GM12891 (cell line): ENCODE results near the gene PSG5.
"Not testable (repeated sequence)": the region's sequence is repeated elsewhere in the genome, so short reads cannot be mapped to it uniquely, and the experiment has no call there.

Source experiments
- DNase-seq: peaks from one replicate; pipeline ENCODE4 v3.0.0; 2011; ENCODE audit warnings: low spot score; ENCODE audit not compliant: insufficient read length
- FAIRE-seq: peaks from 2 replicates; lab custom pipeline; 2011; peaks lifted over from hg19 to GRCh38; lab: Jason Lieb, UNC
- PAX5 ChIP-seq: IDR thresholded peaks from 2 replicates; pipeline ENCODE4 v1.6.1; 2011; ENCODE audit warnings: low read length, moderate library complexity, mild to moderate bottlenecking; ENCODE audit not compliant: insufficient read depth, severe bottlenecking
- POLR2A ChIP-seq: IDR thresholded peaks from 2 replicates; pipeline ENCODE4 v1.6.1; 2011; ENCODE audit warnings: low read depth, low read length, control low read depth
- POLR2AphosphoS5 ChIP-seq: IDR thresholded peaks from 2 replicates; pipeline ENCODE4 v1.6.1; 2011; ENCODE audit warnings: low read depth, low read length, control low read depth
- POU2F2 ChIP-seq: IDR thresholded peaks from 2 replicates; pipeline ENCODE4 v1.6.1; 2011; ENCODE audit warnings: low read depth, mild to moderate bottlenecking, control low read depth, low read length, moderate library complexity
- SPI1 ChIP-seq: IDR thresholded peaks from 2 replicates; pipeline ENCODE4 v1.6.1; 2011; ENCODE audit warnings: low read depth, low read length, control low read depth
- TAF1 ChIP-seq: IDR thresholded peaks from 2 replicates; pipeline ENCODE4 v1.6.1; 2011; ENCODE audit warnings: low read depth, low read length, control low read depth

PSG5 gene

DNA sequence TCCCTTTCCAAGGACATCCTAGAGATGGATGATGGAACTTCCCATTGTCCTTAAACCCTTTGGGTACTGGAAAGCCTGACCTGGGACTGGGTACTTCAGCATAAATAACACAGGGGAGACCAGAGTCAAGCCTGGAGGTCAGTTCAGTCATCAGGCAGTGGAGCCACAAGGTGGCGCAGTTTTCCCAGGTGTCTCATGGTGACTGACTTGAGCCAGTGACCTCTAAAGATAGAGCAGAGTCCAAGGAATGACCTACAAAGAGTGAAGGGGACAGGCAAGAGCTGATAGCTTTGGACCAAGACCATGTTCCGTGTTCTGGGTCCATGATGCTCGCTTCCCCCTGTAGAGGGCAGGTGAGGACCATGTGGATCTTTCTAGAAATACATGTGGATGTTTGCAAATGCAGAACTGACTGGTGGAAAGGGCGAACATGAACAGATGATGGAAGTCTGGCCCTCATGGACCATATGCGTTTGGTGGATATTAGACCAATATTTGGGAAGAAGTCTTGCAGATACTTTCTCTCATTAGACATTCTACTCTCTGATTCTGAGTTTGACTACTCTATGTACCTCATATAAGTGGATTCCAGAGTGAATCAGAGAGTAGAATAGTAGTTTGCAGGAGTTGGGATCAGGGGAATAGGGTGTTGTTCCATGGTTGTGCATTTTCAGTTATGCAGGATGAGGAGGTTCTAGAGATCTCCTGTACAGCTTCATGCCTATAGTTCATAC, 12.5 kb upstream of the PSG5 start:
- DNase-seq, FAIRE-seq: not testable (repeated sequence)

DNA sequence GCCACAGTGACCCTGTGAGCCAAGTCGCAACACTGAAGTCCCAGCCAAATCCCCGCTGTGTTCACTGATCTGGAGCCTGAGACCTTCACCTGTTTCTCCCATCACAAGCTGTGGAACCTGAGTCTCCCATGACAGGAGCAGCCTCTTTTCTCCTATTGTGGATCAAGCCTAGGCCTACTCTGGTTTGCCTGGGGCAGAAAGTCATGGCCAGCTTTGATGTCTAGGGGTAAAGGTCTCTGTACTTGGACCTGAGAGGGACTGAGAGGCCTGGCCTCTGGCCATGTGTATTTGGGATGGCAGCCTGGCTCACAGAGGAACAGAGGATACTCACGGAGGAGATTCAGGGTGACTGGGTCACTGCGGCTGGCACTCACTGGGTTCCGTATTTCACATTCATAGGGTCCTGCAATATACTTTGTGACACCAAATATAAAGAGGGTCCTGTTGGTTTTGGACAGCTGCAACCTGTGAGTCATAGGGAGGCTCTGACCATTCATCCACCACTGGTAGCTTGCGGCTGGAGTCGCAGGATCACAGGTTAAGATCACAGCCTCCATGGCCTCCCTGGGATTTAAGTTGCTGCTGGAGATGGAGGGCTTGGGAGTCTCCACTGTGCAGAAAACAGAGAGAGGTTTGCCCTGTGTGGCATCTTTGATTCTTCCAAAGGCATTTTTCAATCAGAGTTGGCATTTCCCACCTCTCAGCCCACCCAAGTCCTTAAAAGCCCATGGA, 11.5 kb upstream of the PSG5 start:
- FAIRE-seq, DNase-seq: not testable (repeated sequence)

DNA sequence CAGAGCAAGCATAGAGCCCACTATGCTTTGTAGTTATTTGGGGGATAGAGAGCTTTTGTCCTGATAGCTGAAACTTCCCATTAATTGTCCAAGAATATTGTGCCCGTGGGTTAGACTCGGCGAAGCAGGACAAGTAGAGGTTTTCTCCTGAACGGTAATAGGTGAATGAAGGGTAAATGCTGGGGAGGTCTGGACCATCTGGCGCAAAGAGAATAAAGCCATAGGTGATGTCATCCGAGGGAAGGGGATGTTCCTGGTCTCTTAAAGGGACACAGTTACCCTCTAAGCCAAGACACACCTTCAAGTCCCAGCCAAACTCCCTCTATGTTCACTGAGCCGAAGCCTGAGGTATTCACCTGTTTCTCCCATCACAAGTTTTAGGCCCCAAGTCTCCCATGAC, 8.1 kb upstream of the PSG5 start:
- FAIRE-seq, DNase-seq: not testable (repeated sequence)

DNA sequence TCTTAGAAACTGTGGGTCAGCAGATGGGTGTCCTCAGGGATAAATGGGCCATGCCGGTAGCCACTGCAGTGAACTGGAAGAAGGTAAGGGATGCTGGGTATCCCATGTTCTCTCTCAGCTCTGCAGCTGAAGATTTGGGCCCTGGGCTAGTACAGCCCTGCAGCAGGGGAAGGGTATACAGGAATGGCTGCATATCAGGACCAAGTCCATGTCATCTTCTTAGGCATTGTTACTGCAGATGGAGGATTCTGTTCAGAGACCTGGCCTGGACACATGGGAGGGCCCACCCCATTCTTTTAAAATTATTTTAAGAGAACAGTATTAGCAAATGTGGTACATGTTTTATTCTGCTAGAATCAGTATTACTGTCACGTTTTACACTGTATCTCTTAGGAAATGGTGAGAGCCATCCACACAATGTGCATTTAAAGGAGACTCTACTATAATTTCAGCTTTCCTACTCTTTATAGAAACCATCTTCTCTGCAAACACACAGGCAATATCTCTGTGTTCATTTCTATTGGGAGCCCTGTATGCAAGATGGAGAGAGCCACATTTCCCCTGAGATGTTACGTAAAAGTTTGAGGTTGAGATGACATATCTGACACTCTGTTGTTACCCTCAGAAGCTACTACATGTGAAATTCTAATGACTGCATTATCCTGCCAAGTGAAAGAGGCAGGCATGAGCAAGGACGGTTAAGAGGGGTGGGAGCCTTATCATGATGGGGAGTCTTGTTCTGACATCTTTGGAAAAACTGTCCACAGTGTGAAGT, 6.2 kb upstream of the PSG5 start:
- not testable (repeated sequence) for FAIRE-seq

DNA sequence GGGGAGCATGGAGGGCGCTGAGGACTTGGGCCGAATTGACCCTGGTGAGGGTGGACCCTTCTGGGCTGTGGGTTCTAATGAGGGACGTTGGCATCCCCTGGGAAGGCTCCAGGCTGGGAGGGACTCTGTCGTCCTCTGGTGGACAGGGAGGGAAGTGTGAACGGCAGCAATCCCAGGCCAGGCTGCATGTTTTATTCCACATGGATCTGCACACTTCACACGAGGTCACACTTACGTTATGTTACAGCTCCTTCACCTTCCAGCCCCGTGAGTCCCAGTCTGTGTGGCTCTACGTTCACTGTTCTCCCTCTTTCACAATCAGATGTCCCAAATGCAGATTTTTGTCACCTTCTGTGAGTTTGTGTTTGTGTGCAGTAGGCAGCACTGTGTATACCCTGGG, 1.8 kb upstream of the PSG5 start:
- DNase-seq, FAIRE-seq: not testable (repeated sequence)

More for the DNA sequence above, 6.2 kb upstream of the PSG5 start:
- DNase-seq = not testable (repeated sequence)

DNA sequence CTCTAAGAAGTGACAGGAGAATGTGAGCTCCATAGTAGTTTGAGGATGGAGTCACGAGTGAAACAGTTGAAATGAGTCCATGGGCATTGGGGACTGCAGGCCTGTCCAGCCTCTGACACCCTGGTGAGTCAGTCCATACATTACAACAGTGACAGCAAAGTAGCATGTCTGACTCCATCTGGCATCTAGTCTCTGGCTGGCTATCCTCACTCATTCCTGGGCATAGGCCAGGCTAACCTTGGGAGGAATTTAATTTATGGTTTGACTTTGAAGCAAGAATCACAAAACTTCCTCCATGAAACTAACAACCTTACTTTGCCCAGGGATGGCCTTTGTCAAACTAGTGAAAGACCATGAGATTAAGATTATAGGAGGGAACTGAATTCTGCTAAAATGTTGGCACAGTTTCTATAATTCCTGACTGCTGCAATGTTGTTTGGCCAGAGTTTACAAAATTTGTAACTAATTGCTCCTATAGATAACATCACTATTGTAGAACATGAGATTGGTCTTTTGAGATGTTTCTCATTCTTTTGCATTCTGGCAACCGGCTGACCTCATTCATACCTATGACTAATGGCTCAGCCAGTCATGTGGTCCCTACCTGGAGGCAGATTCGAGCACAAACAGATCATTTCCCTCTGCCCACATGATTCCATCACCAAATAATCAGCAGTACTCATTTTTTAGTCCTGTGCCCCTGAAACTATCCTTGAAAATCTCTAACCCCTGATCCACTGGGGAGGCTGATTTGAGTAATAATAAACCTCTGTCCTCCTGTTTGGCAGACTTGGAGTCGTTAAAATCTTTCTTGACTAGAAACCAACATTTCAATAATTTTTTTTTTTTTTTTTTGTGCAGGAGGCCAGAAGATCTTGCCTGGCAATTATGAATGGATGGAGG, 4.2 kb downstream of the PSG5 start:
- FAIRE-seq, DNase-seq: not testable (repeated sequence)

DNA sequence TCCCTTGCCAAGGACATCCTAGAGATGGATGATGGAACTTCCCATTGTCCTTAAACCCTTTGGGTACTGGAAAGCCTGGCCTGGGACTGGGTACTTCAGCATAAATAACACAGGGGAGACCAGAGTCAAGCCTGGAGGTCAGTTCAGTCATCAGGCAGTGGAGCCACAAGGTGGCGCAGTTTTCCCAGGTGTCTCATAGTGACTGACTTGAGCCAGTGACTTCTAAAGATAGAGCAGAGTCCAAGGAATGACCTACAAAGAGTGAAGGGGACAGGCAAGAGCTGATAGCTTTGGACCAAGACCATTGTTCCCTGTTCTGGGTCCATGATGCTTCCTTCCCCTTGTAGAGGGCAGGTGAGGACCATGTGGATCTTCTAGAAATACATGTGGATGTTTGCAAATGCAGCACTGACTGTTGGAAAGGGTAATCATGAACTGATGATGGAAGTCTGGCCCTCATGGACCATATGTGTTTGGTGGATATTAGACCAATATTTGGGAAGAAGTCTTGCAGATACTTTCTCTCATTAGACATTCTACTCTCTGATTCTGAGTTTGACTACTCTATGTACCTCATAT, 6.7 kb downstream of the PSG5 start:
- DNase-seq, FAIRE-seq: not testable (repeated sequence)

DNA sequence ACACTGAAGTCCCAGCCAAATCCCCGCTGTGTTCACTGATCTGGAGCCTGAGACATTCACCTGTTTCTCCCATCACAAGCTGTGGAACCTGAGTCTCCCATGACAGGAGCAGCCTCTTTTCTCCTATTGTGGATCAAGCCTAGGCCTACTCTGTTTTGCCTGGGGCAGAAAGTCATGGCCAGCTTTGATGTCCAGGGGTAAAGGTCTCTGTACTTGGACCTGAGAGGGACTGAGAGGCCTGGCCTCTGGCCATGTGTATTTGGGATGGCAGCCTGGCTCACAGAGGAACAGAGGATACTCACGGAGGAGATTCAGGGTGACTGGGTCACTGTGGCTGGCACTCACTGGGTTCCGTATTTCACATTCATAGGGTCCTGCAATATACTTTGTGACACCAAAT, 7.8 kb downstream of the PSG5 start:
- not testable (repeated sequence) for FAIRE-seq, DNase-seq

DNA sequence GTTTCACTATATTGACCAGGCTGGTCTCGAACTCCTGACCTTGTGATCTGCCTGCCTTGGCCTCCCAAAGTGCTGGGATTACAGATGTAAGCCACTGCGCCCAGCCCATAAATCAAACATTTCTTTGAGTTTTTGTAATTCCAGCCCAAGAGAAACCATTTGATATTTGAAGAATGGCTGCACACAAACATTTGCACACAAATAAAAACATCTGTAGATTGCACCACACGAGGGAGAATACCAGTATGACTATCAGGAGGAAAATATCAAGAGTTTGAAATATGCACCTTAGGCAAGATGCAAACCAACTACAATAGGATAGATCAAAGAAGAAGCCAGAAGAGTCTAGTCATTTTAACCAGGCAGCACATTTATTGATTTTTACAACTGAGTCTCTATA, 20.4 kb downstream of the PSG5 start:
- not testable (repeated sequence) for FAIRE-seq

DNA sequence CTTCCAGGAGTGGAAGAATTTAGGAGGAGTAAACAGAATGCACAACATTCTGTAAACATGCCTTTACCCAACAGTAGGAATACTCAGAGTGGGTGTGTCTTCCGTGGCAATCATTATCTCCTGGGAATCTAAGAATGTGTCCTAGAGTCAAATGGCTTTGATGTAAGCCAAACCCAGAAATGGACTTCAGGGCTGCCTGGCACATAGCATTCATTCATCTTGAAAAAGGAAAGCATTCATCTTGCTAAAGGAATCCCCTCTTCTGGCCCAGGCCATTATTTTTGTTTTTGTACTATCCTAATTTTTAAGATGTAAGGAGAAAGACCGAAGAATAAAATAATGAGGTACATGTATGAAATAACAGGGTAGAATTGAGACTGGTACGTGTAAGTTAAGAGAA, 23.2 kb downstream of the PSG5 start:
- DNase-seq, FAIRE-seq: not testable (repeated sequence)

More for the DNA sequence above, 20.4 kb downstream of the PSG5 start:
- not testable (repeated sequence) for DNase-seq

DNA sequence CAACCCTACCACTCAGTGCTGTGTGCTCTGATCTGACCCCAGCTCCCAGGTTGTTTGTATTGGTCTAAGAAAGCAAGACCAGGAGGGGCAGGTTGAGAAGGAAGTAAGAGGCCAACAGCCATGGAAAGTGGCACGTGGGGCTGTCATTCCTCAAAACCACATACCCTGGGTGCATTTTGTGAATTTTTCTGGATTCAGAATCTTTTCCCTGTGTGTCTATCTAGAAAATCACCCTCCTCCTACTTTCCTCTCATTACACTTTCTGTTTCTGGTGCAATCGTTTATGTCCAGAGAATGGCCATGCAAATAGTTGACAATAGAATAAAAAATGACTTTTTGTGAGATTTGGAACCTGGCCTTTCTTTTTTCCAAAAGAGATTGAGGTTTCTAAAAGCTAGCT, 24.1 kb downstream of the PSG5 start:
- not testable (repeated sequence) for DNase-seq, FAIRE-seq

DNA sequence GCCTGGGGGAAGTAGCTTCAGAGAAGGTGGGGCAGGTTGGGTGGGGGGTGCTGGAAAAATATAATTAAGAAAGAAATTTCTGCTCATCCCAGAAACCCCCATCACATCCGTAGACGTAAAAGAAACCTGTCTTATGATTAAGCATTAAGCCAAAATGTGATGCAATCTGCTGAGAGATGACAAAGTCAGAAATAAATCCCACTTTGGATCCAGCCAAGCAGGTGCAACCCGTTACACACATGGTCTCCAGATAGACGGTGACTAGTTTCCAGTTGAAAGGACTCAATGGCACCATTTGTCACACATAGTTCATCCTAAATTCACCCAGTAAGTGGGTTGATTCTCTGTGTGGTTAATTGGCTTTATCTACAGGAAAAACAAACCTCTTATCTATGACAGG, 34.1 kb downstream of the PSG5 start:
- FAIRE-seq = no peak
- TF ChIP-seq SPI1 (no peak), POLR2A (no peak), PAX5 (no peak), POLR2AphosphoS5 (no peak), POU2F2 (no peak), TAF1 (no peak)
- no peak for DNase-seq

DNA sequence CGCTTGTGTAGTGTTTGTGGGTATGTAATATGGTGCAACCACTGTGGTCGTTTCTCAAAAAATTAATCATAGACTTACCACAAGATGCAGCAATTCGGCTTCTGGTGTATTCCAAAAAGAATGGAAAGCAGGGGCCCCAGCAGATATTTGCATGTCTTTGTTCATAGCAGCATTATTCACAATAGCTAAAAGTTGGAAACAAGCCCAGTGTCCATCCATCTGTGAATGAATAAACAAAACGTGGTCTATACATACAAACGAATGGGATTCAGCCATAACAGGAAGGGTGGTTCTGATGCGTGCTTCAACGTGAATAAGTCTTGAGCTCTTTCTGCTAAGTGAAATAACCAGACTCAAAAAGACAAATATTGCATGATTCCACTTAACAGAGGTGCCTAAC, 36.5 kb downstream of the PSG5 start:
- not testable (repeated sequence) for DNase-seq, FAIRE-seq
